SJCRH30 (cell line): Measurements from ENCODE around the gene CERS5. TPM values are rescaled to one million over a fixed set of nuclear protein-coding genes. Genes with fewer than 3 reads are reported as not detected.

Experiments used
- DNase-seq, 2 experiments: peaks; one replicate each; pipeline ENCODE4 v3.0.0-alpha.2; 2015 to 2020
- H3K27ac ChIP-seq: fragments of 250-450 bp; sonication (Bioruptor Pico); 2 replicates; pipeline ENCODE4 v1.5.1; 2020; ENCODE audit warnings: mild to moderate bottlenecking, moderate library complexity
- H3K27me3 ChIP-seq: fragments of 250-450 bp; sonication (Bioruptor Pico); 2 replicates; pipeline ENCODE4 v1.5.1; 2020; ENCODE audit warnings: mild to moderate bottlenecking, moderate library complexity
- H3K36me3 ChIP-seq: fragments of 250-450 bp; sonication (Bioruptor Pico); 2 replicates; pipeline ENCODE4 v1.5.1; 2020; ENCODE audit warnings: mild to moderate bottlenecking, moderate library complexity
- H3K4me1 ChIP-seq: fragments of 250-450 bp; sonication (Bioruptor Pico); 2 replicates; pipeline ENCODE4 v1.5.1; 2020; ENCODE audit warnings: mild to moderate bottlenecking, moderate library complexity
- H3K4me3 ChIP-seq: fragments of 250-450 bp; sonication (Bioruptor Pico); 2 replicates; pipeline ENCODE4 v1.5.1; 2020; ENCODE audit warnings: mild to moderate bottlenecking, moderate library complexity
- H3K9me3 ChIP-seq: fragments of 250-450 bp; sonication (Bioruptor Pico); replicated peaks from 2 replicates; pipeline ENCODE4 v1.5.1; 2020; ENCODE audit warnings: mild to moderate bottlenecking, moderate library complexity
- total RNA-seq: library from RNA; depleted of rRNA; stranded (reverse); fragments of >200 nt; shearing (Covaris generic); gene quantifications from 2 replicates; pipeline ENCODE4 v1.2.3, GENCODE V29; 2014

CERS5 gene
- total RNA-seq, 1 experiment from 2014 or later = 58.7 TPM

DNA sequence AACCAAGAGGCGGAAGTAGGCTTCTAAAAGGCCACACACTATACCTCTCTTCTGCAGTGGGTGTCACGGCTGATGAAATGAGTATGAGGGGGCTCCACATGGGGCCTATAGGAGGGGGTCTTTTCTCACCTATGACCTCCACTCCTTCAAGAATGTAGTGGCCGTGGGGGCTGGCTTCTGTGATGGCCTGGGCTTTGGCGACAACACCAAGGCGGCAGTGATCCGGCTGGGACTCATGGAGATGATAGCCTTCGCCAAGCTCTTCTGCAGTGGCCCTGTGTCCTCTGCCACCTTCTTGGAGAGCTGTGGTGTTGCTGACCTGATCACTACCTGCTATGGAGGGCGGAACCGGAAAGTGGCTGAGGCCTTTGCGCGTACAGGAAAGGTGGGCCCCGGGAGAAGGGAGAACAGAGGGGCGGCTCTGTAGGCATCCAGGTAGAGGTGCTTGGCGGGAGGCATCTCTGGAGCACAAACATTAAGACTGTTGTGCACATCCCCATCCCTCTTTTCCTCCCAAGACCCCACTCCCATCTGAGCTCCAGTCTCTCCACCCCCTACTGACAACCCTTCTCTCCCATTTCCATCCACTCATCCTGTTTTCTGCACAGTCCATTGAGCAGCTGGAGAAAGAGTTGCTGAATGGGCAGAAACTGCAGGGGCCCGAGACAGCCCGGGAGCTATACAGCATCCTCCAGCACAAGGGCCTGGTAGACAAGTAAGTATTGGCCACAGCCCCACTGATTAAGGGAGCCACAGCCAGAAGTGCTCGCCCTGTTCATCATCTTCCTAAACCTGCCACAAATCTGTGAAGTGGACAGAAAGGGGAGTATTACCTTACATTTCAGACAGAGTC lies 59.5 kb downstream of the CERS5 start:
- no peaks in the 10 kb centered on the region for H3K27me3 ChIP-seq
- no peak overlapping the region for H3K27ac ChIP-seq
- H3K4me1 ChIP-seq = peaks cover 24% of the 10 kb centered on the region
- no peak for DNase-seq
- H3K4me3 ChIP-seq = no peak overlapping the region
- no peaks in the 10 kb centered on the region for H3K36me3 ChIP-seq
- H3K9me3 ChIP-seq = no peaks in the 10 kb centered on the region

DNA sequence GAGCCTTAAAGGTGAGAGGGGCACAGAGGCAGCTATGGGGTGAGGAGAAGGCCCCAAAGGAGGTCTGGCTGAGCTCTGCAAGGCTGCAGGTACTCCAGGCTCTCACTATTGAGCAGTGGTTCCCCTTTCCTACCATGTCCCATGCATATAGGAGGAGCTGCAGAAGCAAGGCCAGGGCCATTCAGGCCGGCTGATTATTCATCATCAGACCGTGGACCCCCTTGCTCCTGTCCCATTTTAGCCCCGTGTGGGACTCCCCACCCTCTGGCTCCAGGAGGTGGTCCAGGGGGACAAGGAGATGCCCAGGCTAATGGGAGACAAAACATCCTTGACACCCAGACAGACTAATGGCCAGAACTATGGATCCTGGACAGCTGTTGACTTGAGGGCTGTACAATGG lies 60.3 kb downstream of the CERS5 start:
- Histone ChIP-seq H3K9me3 (no peaks in the 10 kb centered on the region), H3K27ac (no peak overlapping the region), H3K4me3 (no peak overlapping the region), H3K4me1 (peaks cover 24% of the 10 kb centered on the region), H3K36me3 (peaks cover 2% of the 10 kb centered on the region; the same call in 1 of the 2 replicates), H3K27me3 (no peaks in the 10 kb centered on the region)
- DNase-seq = no peak

DNA sequence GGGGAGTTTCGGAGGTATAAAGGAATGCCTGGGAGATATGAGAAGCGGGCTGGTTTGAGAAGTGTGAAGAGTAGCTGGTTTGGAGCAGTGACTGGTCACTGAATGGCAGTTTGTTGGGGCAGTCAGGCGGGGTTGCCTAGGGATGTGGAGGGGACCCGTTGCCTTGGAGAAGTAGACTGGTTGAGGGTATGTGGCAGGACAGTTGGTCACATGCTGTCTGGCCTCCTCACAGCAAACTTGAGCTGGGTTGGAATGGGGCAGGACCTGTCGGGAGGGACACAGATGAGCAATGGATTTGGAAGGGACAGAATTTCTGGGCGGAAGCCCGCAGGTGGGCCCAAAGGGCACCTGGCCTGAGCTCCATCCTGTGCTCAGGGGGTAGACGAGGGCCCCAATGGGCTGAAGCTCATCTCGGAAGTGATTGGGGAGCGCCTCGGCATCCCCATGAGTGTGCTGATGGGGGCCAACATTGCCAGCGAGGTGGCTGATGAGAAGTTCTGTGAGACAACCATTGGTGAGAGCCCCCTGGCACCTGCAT lies 61.2 kb downstream of the CERS5 start:
- H3K9me3 ChIP-seq = no peaks in the 10 kb centered on the region
- no peak overlapping the region for H3K4me3 ChIP-seq
- H3K27ac ChIP-seq = no peak overlapping the region
- H3K36me3 ChIP-seq = peaks cover 10% of the 10 kb centered on the region
- peaks cover 22% of the 10 kb centered on the region for H3K4me1 ChIP-seq
- no peaks in the 10 kb centered on the region for H3K27me3 ChIP-seq
- no peak for DNase-seq

DNA sequence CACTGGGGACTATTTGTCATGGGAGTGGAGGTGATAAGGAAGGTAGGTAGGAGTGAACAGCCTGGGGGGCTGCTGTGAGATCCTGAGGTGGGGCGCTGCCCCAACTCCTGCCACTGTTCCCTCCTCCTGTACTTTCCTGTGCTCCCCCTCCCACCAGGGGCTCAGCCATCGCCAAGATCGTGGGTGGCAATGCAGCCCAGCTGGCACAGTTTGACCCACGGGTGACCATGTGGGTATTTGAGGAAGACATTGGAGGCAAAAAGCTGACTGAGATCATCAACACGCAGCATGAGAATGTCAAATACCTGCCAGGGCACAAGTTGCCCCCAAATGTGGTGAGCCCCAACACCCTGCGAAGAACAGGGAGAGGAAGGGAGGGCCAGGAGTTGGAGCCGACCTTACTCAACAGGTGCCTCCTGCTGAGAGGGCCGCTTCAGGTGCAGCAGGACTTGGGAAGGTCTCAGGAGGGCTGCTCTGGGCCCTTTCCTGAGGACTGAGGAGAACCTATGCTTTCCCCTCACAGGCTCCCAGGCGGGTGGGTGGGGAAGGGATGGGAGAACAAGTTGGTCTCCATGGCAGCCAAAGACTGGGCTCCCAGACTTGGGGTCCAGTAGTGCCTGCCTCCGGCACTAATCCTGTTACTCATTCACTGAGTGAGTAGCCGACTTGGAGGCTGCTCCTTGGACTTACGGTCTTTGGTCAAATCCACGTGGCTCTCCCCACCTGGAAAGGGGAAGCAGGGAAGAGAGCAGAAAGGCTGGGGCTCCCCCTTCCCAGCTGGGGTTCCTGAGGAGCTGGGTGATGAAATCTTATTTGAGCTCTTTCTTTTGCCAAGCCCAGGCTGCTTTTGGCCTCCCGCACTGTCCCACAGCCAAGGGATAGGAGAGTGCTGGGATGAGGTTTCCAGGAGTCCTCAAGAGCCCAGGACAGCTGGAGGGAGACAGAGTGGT lies 62.5 kb downstream of the CERS5 start:
- no peak overlapping the region for H3K4me3 ChIP-seq
- no peaks in the 10 kb centered on the region for H3K9me3 ChIP-seq
- peaks cover 14% of the 10 kb centered on the region for H3K36me3 ChIP-seq
- H3K27ac ChIP-seq = no peak overlapping the region
- H3K4me1 ChIP-seq = peaks cover 11% of the 10 kb centered on the region
- no peaks in the 10 kb centered on the region for H3K27me3 ChIP-seq
- DNase-seq = no peak

DNA sequence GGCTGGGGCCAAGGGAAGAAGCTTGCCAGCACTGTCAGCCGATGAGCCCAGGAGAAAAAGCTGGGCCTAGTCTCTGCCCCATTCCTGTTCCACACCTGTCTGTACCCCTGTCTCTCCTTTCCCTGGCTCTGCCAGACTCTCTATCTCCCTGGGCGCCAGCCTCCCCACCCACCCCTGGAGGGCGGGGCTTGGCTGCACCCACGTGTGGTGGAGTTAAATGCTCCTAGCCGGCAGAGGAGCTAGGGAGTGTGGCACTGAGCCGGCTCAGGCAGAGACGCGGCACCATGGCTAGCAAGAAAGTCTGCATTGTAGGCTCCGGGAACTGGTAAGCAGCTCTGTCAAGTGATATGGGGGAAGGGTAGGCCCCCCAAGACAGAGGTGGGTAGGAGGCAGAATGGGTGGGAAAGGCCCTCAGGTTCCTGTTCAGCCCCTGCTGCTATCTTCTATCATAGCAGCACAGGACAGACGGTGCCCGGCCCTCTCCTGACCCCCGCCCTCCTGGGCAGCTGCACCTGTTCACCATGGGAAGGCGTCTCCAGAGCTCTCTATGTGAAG lies 63.3 kb downstream of the CERS5 start, which contains the start of gene GPD1:
Gene GPD1, plus strand, starts transcription at position 242 of the 555 bp plus-strand sequence. Its CDS starts 43 bp downstream, at position 285.
- Histone ChIP-seq H3K9me3 (no peaks in the 10 kb centered on the region), H3K4me3 (no peak within 1 kb of the TSS), H3K4me1 (peaks cover 11% of the 10 kb centered on the region), H3K27ac (no peak within 1 kb of the TSS), H3K36me3 (peaks cover 23% of the 10 kb centered on the region), H3K27me3 (no peaks in the 10 kb centered on the region)
- peak; percentile 61 to 73 for DNase-seq

DNA sequence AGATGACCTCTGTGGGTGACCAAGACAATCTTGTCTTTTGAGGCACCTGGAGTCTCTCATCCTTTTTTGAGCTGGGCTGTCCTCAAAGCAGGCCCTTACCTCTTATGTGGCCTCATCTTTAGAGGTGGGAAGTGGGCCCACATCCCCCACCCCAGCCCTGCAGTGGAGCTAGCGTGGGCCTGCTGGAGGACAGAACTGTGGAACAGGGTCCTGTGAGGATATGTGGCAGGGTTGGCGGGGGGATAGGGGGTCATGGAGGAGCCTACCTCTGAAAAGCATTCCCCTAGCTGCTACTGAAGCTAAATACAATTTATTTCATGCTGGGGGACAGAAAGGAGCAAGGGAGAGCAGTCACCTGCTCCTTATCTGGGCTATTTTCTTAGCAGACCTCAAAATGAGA lies 63.8 kb downstream of the CERS5 start:
- H3K4me1 ChIP-seq = peaks cover 11% of the 10 kb centered on the region

DNA sequence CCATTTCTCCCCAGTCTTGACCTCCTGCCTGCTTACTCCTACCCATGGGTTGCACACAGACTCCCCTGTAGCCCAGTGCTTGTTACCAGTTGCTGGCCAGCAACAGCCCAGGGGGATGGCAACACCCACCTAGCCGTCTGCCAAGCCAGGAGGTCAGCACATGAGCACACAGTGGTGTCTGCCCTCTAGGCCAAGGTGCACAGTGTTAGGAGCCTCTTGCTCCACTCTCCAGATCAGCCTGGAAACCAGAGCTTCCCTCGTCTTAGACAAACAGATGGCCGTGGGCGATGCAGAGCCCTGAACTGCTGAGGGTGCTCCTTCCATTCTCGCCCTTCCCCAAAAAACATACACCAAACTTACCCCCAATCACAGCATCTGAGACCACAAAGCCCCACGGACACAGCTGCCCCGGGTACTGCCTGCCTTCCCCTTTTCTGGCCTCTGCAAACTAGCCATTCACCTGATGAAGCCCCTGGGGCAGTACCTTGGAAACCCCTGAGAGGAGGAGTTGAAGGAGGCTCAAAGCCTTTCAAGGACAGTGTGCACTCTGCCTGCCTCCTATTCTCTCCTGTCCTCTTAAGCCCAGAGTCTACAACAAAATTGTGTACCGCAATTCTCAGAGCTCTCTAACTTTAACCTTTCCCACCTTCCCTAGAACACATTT lies 64.4 kb downstream of the CERS5 start:
- no peak for DNase-seq
- Histone ChIP-seq H3K27ac (no peak overlapping the region), H3K36me3 (peaks cover 34% of the 10 kb centered on the region), H3K4me3 (no peak overlapping the region), H3K27me3 (no peaks in the 10 kb centered on the region), H3K4me1 (peaks cover 11% of the 10 kb centered on the region), H3K9me3 (no peaks in the 10 kb centered on the region)

More for the DNA sequence above, 63.8 kb downstream of the CERS5 start:
- Histone ChIP-seq H3K36me3 (peaks cover 28% of the 10 kb centered on the region), H3K4me3 (no peak overlapping the region), H3K27ac (no peak overlapping the region), H3K9me3 (no peaks in the 10 kb centered on the region), H3K27me3 (no peaks in the 10 kb centered on the region)
- no peak for DNase-seq

DNA sequence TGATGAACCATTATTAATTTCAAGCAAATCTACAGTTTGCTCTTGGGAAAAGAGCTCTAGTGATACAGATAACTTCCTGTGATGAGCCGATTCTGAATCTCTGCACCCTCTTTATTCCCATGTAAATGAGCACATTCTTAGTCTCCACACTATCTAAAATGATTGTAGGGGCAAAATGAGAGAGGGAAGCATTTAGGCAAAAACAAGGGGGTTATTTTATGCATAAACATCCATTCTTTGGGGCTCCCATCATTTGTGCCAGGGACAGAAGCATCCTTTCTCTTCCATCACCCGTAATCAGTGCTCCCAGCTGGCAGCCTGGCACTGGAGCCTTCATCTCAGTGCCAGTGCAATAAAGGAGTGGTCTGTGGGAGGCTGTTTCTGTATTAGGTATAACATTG lies 65.0 kb downstream of the CERS5 start:
- no peak for DNase-seq
- H3K4me3 ChIP-seq = no peak overlapping the region
- H3K36me3 ChIP-seq = peaks cover 39% of the 10 kb centered on the region
- H3K27me3 ChIP-seq = no peaks in the 10 kb centered on the region
- H3K4me1 ChIP-seq = peaks cover 11% of the 10 kb centered on the region
- no peak overlapping the region for H3K27ac ChIP-seq
- H3K9me3 ChIP-seq = no peaks in the 10 kb centered on the region

DNA sequence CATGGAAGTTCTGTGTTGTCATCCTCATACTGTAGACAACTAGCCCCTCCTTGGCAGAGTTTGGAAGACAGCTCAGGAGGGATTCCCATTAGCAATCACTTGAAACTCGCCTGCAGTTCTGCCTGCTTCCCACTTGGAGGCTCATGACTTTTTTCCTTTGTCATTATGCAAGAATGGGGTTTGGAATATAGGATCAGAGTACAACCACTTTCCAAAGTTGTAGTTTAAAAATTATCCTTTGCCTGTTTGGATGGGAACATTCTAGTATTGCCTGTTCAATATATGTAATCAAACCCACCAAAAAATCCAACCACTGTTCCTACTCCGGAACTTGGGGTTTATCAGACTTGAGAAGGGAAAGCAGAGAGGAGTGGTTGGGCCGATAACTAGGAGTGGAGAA lies 65.5 kb downstream of the CERS5 start:
- no peaks in the 10 kb centered on the region for H3K9me3 ChIP-seq
- peaks cover 44% of the 10 kb centered on the region for H3K36me3 ChIP-seq
- H3K27me3 ChIP-seq = no peaks in the 10 kb centered on the region
- DNase-seq = peak in 1 of 2 experiments; percentile 39
- peaks cover 11% of the 10 kb centered on the region for H3K4me1 ChIP-seq
- no peak overlapping the region for H3K27ac ChIP-seq
- no peak overlapping the region for H3K4me3 ChIP-seq

DNA sequence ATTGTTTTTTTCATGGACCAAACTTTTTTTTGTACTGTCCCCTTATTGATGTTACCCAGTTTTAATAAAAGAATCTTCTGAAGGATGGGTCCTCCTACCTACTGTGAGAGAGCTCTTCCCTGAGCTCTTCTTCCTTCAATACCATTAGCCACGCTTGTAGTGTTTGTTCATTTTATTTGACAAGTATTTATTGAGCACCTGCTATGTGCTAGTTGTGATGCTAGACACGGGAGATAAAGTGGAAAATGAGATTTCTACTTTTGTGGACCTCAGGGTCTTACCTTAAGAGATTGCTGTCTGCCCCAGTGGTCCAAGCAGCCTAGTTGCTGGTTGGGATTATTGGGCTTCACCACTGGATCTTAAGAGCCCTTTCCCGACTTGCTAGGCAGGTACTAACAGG lies 66.6 kb downstream of the CERS5 start:
- H3K36me3 ChIP-seq = peaks cover 55% of the 10 kb centered on the region
- H3K4me3 ChIP-seq = no peak overlapping the region
- H3K27me3 ChIP-seq = no peaks in the 10 kb centered on the region
- no peak for DNase-seq
- H3K27ac ChIP-seq = no peak overlapping the region
- H3K9me3 ChIP-seq = no peaks in the 10 kb centered on the region
- H3K4me1 ChIP-seq = peaks cover 11% of the 10 kb centered on the region

DNA sequence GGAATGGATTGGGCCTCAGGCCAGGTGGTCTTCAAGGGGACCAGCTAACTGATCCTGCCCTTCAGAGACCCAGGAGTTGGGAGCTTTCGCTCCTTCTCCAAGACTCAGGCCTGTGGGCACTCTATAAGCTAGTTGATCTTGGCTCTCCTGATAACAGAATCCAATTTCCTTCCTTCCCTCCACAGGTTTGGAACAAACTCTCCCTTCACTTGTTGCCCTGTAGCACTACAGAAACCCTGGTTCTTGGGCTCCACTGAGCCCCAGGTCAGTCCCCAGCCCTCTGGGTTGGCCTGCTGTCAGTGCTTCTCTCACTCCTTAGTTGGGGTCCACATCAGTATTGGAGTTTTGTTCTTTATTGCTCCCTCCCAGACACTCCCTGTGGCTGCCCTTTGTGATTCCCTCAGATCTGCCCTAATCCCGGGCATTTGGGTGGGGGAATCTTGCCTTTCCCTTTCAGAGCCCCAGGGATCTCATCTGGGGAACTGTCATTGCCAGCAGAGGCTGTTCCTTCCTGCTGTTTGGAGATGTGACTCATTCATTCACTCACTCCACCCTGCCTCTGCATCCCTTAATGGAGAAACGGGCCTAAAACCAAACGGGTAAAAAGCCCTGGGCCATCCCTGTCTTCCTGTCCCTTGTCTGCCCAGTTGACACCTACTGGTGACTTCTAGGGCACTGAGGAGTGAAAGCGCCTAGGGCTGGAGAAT lies 67.7 kb downstream of the CERS5 start:
- no peak overlapping the region for H3K4me3 ChIP-seq
- H3K27me3 ChIP-seq = no peaks in the 10 kb centered on the region
- peaks cover 10% of the 10 kb centered on the region for H3K4me1 ChIP-seq
- no peaks in the 10 kb centered on the region for H3K9me3 ChIP-seq
- no peak for DNase-seq
- H3K27ac ChIP-seq = no peak overlapping the region
- peaks cover 63% of the 10 kb centered on the region for H3K36me3 ChIP-seq

DNA sequence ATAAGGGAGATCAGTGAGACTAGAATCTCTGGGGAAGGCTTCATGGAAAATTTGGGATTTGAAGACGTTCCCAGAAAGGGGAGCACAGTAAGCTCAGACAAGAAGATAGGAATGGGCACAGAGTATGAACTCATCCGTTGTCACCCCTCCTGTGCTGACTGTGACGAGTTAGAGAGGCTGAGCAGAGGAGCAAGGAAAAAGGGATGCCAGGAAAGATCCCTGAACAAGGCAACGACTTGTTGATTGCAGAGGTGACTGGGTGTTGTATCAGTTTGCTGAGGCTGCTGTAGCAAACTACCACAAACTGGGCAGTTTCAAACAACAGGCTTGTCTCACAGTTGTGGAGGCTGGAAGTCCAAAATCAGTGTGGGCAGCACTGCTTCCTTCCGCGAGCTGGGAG lies 69.2 kb downstream of the CERS5 start:
- Histone ChIP-seq H3K36me3 (peaks cover 77% of the 10 kb centered on the region), H3K9me3 (no peaks in the 10 kb centered on the region), H3K4me3 (no peak overlapping the region), H3K27ac (no peak overlapping the region), H3K27me3 (no peaks in the 10 kb centered on the region), H3K4me1 (no peaks in the 10 kb centered on the region)
- no peak for DNase-seq

DNA sequence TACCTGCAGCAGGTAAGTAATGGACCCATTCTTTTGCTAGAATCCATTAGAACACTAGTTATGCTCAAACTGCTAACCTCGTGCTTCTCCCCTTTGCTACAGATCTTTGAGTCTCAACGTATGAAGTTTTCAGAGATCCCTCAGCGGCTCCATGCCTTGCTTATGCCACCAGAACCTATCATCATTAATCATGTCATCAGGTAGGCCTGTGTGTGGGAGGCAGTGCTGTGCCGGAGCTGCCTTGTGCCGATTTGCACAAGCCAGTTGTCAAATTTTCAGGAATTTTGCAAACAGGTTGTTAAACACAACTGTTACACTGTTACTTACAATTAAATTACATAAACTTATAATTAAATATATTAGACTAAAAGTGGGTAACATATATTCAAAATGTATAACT lies 76.8 kb downstream of the CERS5 start:
- Histone ChIP-seq H3K9me3 (no peaks in the 10 kb centered on the region), H3K27ac (no peak overlapping the region), H3K27me3 (no peaks in the 10 kb centered on the region), H3K4me1 (no peaks in the 10 kb centered on the region; the same call in 1 of the 2 replicates), H3K4me3 (no peak overlapping the region), H3K36me3 (peaks cover 73% of the 10 kb centered on the region)
- no peak for DNase-seq
